Central memory CD4-positive, alpha-beta T cell (primary cell): ENCODE data around the gene NPAS3.

Experiments used
- DNase-seq: peaks from one replicate; pipeline ENCODE4 v3.0.0; 2022

NPAS3 gene

DNA sequence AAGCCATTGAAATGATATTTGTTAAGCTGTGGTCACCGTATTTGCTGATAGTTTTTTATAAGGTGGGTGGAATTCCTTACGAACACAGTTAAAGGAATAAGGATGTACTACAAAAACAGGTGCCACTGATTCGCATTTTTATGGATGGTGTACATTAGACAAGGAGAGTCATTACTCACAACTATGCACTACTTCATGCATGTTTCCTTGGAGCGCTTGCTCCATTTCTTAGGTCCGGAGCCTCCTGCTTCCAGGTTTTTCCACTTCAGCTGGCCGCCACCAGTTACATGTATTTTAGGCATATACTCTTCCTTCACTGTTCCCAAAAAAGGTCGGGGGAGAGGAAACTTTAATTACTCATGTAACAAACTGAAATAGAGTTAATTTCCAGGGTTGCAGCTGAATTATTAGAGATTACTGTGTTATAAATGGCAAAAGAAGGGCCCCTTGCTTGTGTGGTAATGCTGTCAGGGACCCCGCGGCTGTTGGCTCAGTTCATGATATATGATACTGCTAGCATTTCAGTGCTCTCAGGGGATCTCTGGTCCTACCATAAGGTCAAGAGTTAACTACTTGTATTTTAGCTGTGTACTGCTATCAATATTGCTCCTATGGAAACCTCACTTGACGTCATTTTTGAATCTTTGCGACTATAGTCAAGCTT, 454.7 kb downstream of the NPAS3 start:
- DNase-seq: no peak

DNA sequence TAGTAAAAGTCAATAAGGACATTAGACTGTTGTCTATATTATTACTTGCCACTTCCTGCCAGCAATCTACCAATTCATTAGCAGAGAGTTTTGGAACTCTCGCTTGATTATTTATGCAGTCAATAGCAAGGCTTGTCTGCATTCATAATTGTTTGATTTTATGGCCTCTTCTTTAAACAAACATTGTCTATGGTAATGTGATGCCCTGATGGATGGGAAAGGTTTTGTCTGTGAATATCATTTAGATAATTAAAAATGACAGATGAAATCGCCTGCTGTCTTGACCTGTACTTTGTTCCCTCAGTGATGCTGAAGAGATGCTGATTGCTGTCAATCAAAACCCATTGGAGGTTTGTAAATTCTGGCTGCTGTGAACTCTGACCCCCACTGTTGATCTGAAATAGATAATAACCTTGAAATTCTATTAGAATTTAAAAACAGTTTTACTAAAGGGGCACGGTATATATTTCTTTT, 455.3 kb downstream of the NPAS3 start:
- DNase-seq: no peak

DNA sequence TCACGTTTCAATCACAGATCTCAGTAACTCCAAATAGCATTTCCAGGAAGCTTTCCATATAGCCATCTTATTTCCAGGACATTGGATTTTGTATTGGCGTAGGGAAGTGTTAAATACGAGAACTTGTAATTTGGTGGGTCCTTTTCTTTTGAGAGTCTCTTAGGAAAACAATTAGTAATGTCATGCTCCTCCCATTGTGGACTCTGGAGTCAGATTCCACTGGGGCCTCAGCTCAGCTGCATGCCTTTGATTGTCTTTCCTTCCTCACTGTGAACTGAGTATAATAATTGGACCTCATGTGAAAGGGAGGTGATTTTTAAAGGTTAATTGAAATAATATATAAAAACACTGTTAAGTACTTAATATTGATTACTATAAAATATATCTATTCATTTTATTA, 462.6 kb downstream of the NPAS3 start:
- DNase-seq: no peak

DNA sequence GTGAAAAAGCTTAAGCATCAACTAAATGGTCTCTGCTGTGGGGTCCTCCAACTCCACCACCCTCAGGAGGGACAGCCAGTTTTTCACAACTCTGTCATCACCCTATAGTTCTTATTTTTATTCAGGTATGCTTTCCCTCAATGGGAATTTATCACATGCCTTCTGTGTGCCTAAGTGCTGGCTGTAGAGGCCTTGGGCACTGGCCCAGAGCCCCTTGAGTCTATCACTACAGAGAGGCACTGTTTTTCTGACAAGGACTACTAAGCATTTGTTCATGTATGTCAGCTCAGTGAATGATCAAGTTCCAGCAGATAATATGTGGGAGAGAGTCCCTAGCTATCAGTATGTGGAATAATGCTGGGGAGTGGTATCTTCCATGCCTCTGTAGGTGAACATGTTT, 463.9 kb downstream of the NPAS3 start:
- no peak for DNase-seq

DNA sequence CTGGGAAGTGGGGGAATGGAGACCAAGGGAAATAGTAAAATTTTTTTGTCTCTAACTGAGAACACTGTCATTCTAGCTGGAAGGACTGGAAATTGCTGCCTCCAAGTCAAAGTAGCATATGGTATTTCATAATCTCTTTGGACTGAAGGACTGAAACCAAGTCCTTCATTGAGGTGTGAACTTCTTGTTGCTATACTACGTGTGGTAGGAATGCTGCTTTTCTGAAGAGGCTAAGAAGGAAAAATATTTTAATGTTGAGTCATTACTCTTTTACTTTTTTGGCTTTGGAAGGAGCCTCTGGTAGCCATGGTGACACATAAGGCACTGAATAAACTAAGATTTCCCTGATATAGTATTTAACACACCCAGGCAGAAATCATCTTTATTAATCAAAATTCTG, 465.4 kb downstream of the NPAS3 start:
- no peak for DNase-seq

DNA sequence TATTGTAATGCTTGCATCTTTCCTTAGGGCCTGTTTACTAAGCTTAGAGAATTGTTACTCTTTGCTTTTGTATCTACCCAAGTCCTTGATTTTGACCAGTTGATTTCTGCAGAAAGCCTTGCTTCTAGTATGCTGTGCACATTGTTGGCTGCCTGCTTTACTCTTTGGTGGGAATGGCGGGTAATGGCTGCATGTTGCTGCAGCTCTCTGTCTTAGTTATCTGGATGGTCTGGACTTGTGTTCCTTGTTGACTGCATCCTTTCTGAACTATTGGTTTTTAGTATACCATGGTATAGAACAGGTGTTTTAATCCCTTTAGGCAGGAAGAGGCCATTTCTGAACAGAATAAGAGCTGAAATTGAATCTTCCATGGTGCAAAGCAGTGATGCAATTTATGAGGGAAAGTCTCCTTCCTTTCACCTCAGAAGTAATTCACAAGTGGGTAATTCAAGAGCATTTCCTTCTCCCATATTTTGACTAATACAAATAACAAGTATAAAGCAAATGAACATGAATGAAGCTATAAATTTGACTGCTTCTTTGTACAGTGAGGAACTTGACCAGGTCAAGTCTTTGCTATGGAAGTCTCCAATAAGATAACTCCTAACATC, 466.4 kb downstream of the NPAS3 start:
- DNase-seq: no peak

DNA sequence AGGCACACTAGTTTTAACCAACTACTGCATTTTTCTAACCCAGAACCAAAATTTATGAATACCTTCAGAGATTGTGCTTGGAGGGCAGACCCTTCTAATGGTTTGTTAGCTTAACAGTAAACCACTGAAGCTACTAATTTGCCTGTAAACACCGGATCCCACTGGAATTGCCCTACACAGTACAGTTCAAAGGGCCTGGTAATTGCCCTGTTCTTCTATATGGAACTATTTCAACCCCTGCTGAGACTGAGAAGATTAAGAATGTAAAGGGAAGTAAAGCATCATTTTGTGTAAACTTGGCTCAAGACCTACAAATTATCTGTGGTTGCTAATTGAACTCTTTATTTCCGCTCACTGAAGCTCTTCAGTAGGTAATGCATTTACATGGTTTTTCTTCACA, 468.1 kb downstream of the NPAS3 start:
- no peak for DNase-seq

DNA sequence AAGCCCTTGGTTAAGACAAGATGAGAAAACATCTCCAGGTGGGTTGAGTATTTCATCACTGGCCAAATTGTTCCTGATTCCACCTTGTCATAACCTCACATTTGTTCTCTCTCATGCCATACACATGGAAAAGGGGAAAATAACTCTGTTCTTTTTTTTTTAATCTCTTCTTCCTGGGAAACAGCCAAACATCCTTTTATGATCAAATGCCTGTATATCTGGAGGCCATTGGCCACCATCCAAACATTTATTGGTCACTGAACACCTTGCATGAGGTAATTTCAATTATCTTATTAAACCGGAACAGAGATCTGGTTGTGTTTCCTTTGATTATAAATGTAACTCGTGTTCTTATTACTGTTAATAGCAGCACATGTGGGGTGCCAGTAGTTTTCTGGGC, 469.6 kb downstream of the NPAS3 start:
- DNase-seq: no peak

DNA sequence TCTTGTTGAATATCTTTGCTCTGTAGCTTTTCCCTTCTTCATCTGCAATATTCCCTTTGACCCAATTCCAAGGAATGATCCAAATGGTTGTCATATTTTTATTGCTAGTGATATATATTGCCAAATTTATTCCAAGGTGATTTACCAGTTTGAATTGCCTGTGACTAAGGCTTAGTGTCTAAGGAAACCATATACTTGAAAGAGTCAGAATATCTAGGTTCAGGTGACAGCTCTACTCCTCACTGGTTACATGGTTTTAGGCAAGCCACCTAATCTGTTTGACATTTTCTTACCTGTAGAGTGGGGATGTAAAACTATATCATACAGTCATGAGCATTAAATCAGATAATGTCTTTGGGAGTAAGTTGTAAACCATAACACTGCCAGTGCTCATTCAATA, 473.8 kb downstream of the NPAS3 start:
- no peak for DNase-seq

DNA sequence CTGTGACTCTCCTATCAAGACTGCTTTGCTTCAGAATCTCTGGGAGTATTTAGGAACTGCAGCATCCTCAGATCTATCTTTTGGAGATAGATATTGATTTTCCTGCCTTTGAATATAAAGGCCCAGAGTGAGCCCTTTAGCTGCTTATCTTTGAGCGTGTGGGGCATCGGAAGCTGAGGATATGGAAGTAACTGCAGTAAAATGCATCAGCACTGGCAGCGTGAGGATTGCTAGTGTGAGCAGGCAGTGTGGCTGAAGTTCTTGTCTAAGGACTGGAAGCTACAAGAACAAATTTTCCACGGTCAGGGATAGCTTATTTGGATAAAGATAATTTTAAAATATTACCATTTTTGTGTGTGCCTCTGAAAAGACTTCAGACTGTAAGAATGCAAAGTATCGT, 474.7 kb downstream of the NPAS3 start:
- DNase-seq: no peak

DNA sequence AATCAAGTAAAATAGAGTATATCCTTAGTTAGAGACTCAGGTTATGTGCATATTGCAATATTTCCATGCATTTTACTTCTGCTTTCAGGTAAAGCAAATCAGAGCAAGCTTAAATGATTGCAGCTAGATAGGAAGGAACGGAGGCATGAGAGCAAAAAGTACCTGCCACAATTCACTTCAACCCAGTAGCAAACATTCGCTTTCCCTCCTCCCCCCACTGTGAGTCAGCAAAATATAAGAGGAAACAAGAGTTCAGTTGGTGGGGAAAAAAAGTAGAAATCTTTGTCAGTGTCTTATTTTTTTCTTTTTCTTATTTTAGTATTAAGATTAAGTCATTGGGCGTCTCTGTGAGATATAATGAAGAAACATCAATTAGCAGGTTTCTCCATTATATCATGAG, 475.4 kb downstream of the NPAS3 start:
- no peak for DNase-seq

DNA sequence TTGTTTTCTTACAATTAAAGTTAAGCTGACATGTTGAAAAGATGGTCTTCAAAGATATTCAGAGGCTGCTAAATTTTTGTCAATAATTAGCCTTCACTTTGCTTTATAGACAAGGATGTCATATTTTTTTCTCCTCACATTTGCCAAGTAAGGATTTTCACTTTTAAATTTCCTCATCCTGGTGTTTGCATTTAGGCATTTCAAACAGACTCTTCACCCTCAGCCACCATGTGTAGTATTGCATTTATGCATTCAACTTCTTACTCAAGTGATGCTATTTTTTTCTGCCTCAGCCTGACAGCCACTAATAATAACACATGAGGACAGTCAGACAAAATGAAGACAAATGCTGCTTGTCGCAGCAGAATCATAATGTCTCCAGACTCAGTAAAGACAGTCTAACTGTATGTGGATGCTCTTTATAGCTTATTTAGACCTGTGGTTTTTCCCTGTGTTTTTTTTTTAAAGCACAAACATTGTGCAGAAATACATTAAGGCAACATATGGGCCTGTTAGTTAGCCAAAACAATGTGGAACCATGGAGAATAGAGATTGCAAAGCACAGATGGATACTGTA, 481.5 kb downstream of the NPAS3 start:
- DNase-seq: no peak

DNA sequence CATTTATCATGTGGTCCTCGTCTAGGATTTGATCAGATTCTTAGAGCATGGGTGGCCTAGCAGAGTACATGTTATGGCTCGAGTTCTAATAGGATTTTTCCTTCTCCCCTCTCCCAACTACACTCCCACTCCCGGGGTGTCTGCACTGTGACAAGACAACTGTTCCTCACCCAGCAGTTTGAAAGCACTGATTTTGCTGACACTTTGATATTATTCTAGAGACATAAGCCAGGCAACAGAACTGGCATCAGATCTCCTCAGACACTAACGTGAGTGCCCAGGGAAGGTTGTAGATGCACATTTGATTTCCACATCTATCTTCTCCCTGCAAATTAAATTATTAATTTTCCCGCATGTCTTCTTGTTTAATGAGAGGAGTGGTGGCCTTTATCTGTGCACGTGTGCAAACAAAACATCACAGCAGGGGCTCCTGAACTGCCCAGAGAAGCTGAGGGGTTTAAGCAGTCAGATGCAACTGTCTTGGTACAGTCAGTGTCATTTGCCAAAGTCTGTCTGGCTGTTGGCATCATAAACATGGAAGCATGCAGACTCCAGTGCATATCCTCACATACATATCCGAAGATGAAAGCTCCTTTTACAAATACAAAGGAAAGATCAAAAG, 491.8 kb downstream of the NPAS3 start:
- no peak for DNase-seq

DNA sequence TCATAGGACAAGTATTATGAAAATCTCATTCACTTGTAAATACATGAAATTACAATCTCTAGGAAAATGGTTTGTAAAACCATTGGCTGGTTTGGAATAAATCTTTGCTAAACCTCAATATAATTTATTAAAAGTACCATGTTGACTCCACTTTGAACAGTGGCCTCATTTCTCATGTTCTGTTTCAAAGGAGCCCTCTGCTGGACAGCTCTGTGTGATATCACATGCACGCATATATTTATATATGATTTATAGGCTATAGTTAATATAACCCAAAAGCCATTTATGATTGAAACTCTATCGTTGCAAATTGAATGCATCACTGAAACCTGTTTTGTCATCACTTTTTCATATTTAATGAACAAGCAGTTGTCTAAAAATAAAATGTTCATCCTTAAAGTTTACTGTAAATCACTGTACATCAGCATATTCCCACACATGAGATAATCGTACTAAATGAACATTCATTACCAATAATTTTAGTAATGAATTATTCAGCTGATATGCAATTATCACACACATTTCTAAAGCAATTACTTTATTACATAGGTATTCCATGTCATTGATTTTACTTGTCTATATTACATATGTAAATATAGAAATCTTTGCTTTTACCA, 493.8 kb downstream of the NPAS3 start:
- DNase-seq: no peak

DNA sequence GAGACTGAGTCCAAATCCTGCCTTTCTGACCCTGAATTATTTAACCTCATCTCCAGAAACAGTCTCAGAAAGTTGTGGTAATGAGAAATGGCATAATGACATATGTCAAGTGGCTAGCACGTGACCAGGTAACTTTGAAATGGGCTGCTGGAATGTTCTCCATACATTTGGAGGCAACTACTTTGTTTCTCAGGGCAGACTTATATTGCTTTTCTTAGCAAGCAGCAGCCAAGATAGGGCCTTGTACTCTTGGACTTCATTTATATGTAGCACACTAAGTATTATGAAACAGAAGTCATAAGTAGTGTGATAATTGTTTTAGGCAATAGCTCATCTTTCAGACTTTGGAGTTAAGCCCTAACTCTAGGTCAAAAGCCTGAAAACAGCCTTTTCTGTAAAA, 494.7 kb downstream of the NPAS3 start:
- no peak for DNase-seq

DNA sequence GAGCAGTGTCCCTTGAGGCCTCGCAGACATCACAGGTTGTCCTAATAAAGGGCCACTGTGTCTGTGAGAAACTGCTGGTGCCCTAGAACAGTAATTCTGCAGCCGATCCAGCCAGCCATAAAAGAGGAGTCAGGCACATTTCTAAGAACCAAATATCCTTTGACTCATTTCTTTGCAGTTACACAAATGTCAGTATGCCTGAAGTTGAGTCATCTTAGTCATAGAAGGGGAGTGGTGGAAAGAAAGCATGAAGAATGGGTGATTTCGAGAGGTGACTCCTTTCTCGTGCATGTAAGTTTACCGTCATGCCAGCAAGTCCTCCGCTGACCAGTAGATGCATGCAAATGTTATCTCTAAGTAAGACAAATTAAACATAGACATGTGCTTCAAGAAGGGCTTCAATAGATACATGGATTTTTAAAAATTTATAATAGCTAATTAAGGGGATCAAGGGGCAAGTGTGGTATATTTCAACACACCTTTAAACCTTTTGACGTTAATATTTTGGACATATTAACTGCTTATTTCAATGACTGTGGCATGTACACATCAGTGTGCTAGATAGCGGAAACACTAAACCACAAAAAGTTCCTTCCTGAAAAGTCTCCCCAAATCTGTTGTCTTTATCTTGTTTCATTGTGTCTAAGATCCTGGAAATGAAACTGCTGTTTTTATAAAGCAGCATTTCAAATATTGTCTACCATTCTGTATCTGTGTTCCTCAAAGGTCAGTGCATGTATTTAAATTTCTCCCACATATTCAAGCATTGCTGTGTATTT, 497.4 kb downstream of the NPAS3 start:
- no peak for DNase-seq

DNA sequence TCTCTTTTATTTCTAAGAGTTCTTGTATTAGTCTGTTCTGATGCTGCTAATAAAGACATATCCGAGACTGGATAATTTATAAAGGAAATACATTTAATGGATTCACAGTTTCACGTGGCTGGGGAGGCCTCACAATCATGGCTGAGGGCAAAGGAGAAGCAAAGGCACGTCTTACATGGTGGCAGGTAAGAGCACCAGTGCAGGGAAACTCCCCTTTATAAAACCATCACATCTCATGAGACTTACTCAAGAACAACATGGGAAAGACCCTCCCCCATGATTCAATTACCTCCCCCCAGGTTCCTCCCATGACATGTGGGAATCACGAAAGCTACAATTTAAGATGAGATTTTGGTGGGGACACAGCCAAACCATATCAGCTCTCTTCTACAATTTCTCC, 503.0 kb downstream of the NPAS3 start:
- DNase-seq: no peak

DNA sequence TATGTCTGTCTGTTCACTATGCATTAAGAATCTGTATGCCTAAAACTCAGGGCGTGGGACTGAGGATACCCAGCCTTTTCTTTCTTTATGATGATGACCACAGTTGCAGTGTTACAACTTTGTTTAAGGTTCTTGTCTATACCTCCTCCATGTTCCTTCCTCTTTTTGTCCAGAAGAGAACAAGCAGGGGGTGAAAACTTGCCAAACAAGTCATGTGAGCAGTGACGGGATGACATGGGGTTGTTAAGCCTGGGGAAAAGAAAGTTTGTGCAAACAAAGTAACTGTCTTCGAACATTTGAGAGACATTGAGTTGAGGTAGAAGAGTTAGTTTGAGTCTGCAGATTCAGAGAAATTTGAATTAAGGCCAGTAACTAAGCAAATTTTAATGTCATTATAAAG, 505.5 kb downstream of the NPAS3 start:
- no peak for DNase-seq

DNA sequence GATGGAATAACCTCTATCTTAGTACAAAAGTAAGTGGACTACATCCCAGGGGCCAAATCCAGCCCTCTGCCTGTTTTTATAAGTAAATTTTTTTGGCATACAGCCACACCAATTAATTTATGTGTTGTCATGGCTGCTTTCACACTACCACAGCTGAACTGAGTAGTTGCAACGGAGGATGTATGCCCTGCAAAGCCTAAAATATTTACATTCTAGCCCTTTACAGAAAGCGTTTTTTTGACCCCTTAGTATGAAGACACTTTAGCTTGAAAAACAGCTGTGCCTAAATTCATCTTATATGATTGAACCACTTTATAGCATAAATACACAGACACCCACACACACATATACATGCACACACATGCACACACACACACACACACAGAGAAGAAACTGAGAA, 510.6 kb downstream of the NPAS3 start:
- no peak for DNase-seq

DNA sequence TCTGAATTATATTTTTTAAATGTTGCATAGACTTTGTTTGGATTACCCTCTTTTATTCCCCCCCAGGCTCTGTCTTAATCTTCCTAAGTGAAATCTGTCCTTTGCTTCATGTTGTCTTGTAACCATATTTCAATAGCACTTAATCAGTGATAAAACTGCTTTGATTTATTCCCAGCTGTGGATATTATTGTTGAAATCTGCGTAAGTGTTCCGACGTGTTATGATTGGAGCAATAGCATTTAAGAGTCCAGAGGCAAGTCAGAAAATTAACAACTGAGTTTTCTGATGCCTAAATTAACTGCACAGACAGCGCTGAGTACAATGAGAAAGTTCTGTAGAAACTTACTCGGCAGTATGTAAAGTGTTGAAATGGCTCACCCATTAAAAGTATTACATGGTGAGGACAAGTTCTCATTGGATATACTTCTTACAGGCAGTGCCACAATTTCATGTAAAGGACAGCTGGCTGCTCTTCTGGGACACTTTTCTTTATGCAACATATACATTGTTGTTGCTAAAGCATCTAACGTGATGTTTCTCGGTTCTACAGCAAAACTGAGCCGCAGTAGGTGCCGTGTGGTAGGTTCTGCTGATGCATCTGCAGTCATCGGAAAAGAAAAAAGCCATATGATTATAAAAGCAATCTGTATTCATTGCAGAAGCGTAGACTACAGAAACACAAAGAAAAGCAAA, 511.2 kb downstream of the NPAS3 start:
- no peak for DNase-seq

DNA sequence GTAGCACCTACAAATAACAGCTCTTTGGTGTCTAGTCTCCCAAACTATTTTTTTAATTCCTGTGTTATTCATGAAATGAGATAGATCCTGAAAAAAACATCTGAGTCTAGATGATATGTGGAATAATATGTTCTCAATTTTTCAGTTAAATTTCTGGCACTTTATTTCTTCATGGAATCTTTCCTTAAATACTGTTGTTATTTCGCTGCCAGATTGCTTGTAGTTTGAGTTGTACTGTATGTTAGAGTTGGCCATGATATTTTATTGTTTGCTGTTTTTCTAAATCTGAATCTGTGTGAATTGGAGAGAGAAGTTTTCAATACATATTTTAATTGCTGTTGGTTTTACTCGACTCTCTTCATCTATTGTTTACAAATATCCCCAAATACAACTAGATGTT, 511.7 kb downstream of the NPAS3 start:
- no peak for DNase-seq

DNA sequence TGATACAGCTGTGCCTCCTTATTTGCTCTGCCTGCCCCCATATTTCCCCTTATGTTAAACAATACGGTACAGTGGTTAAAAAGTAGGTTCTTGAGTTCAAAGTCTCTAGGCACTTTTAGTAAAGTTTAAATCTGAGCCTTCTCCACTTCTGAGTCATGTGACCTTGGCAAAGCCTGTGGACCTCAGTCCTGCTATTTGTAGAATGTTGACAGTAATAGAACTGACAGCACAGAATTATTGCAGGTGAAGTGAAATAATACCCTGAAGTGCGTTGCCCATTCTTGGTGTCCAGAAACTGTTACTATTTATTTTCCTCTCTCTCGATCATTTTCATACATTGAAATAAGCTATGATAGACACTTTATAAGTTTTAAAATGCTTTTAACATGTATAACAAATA, 512.5 kb downstream of the NPAS3 start:
- no peak for DNase-seq
